ENCODE data around the gene TMEM120B. TPM values are rescaled to one million over a fixed set of nuclear protein-coding genes. Genes with fewer than 3 reads are reported as not detected.

Gene TMEM120B
- total and polyA plus RNA-seq, 2 of the 13 experiments (the other 11 are each of a cell fraction or from before 2014, with no cell fraction given) = 7.1 to 12.9 TPM

DNA sequence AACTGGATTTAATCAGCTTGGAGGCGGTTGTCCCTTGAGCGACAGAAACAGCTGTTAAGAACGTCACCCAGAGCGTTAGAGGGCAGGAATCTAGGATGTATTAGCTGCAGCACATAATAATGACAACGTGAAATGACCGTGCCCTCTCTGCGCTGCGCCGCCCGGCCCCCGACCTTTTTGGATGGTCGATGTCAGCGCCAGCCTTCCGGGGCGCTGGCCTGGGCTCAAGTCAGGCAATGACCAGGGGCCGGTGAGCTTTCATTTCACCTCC lies 427 bp upstream of the TMEM120B start:
- ATAC-seq (peak; percentile 34), FAIRE-seq (no peak), DNase-seq (ENCODE audit: low spot score) (peak; percentile 35)
- intact Hi-C loops (cut with micrococcal nuclease; ENCODE audit: unreplicated experiment) = loop anchor here (5.0 kb wide), 1 partner anchor 60 kb away; no protein-coding TSS in a partner anchor
- no peaks in the 10 kb centered on the region; a peak in 1 of 5 replicates for H3K27me3 ChIP-seq (ENCODE audit: control insufficient read depth in 1 of 2, insufficient read depth in 2 of 2, low read length in 2 of 2)
- peak overlapping the region; percentile 60 to 91 (median 63) for H3K4me3 ChIP-seq (replicated peaks in 1 of 3; ENCODE audit: insufficient read depth in 1 of 3, low read depth in 2 of 3, low read length in 3 of 3)
- WGBS (ENCODE audit: low lambda C conversion rate) = 0% methylated on average over 9 of the region's 16 CpGs
- H3K36me3 ChIP-seq (replicated peaks in 1 of 2; ENCODE audit: control insufficient read depth in 1 of 2, insufficient read depth in 2 of 2, low read length in 2 of 2) = no peaks in the 10 kb centered on the region; a peak in 1 of 5 replicates
- POLR2A ChIA-PET = interaction anchor here (0.7 to 2.2 kb wide), 13 partner anchors 9 to 593 kb away, joined by 3 to 15 read pairs (median 3); partner anchors contain the start of genes HPD, PSMD9 and RNF34
- in situ Hi-C loops (cut with HindIII; ENCODE audit: extremely low pct_ligation_motif_present, low pct_unique_long_range_greater_than_20kb) = no loop called here
- no peaks in the 10 kb centered on the region for H3K9me3 ChIP-seq (ENCODE audit: low read length)
- peak overlapping the region; percentile 82 for H3K9ac ChIP-seq (ENCODE audit: insufficient read depth, low read depth, low read length)
- no peaks in the 10 kb centered on the region for H4K20me1 ChIP-seq (ENCODE audit: insufficient read depth, low read length)
- H3K4me1 ChIP-seq (ENCODE audit: insufficient read depth, low read length) = peaks cover 80% of the 10 kb centered on the region
- H3K4me2 ChIP-seq (ENCODE audit: low read depth, low read length) = peak overlapping the region; percentile 100
- H3K27ac ChIP-seq (ENCODE audit: extremely low read length, insufficient read depth, low read length) = peak overlapping the region; percentile 77
- peak overlapping the region; percentile 31 for H2AFZ ChIP-seq (ENCODE audit: low read length)
- H3K79me2 ChIP-seq (ENCODE audit: insufficient read depth, low read length) = peaks cover 20% of the 10 kb centered on the region
- BruUV-seq (replicated peaks) = TSS peak; percentile 95
- CTCF ChIA-PET (ENCODE audit: low intra/inter-chr PET ratio, low total read pairs) = no interaction called here
- TF ChIP-seq MEIS2 (CRISPR knock-in tag; IDR thresholded peaks at IDR 0.05) = no peak; the same call in 1 of the 2 replicates
- TF ChIP-seq, protein P1, sequence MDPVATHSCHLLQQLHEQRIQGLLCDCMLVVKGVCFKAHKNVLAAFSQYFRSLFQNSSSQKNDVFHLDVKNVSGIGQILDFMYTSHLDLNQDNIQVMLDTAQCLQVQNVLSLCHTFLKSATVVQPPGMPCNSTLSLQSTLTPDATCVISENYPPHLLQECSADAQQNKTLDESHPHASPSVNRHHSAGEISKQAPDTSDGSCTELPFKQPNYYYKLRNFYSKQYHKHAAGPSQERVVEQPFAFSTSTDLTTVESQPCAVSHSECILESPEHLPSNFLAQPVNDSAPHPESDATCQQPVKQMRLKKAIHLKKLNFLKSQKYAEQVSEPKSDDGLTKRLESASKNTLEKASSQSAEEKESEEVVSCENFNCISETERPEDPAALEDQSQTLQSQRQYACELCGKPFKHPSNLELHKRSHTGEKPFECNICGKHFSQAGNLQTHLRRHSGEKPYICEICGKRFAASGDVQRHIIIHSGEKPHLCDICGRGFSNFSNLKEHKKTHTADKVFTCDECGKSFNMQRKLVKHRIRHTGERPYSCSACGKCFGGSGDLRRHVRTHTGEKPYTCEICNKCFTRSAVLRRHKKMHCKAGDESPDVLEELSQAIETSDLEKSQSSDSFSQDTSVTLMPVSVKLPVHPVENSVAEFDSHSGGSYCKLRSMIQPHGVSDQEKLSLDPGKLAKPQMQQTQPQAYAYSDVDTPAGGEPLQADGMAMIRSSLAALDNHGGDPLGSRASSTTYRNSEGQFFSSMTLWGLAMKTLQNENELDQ (CRISPR knock-in tag; IDR thresholded peaks at IDR 0.05; ENCODE audit: borderline replicate concordance) = no peak
- TF ChIP-seq YEATS2 (CRISPR knock-in tag; IDR thresholded peaks at IDR 0.05; ENCODE audit: borderline replicate concordance) = peak; percentile 47; the same call in 1 of the 2 replicates
- no peak for TF ChIP-seq ZNF205 (CRISPR knock-in tag; IDR thresholded peaks at IDR 0.05)
- no peak for TF ChIP-seq MTA1 (CRISPR knock-in tag; IDR thresholded peaks at IDR 0.05; ENCODE audit: borderline replicate concordance)
- no peak for TF ChIP-seq SMAD1 (CRISPR knock-in tag; IDR thresholded peaks at IDR 0.05; ENCODE audit: borderline replicate concordance, low read depth)
- TF ChIP-seq KMT2A (CRISPR knock-in tag; IDR thresholded peaks at IDR 0.05) = peak; percentile 38
- TF ChIP-seq CREM (IDR thresholded peaks at IDR 0.05) = 0 out of 2 replicates have a peak, but pooled peaks have one; percentile 9
- TF ChIP-seq CREM (CRISPR knock-in tag; IDR thresholded peaks at IDR 0.05) = no peak
- TF ChIP-seq KDM4B (CRISPR knock-in tag; IDR thresholded peaks at IDR 0.05) = 0 out of 2 replicates have a peak, but pooled peaks have one; percentile 27
- 0 out of 2 replicates have a peak, but pooled peaks have one; percentile 26 for TF ChIP-seq SIN3A (IDR thresholded peaks at IDR 0.05; ENCODE audit: borderline replicate concordance, low read depth, low read length)
- TF ChIP-seq, protein P2, sequence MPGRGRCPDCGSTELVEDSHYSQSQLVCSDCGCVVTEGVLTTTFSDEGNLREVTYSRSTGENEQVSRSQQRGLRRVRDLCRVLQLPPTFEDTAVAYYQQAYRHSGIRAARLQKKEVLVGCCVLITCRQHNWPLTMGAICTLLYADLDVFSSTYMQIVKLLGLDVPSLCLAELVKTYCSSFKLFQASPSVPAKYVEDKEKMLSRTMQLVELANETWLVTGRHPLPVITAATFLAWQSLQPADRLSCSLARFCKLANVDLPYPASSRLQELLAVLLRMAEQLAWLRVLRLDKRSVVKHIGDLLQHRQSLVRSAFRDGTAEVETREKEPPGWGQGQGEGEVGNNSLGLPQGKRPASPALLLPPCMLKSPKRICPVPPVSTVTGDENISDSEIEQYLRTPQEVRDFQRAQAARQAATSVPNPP (CRISPR knock-in tag; IDR thresholded peaks at IDR 0.05) = no peak
- peak; percentile 19; the same call in 1 of the 2 replicates for TF ChIP-seq EEA1 (CRISPR knock-in tag; IDR thresholded peaks at IDR 0.05; ENCODE audit: borderline replicate concordance)
- TF ChIP-seq, protein P3, sequence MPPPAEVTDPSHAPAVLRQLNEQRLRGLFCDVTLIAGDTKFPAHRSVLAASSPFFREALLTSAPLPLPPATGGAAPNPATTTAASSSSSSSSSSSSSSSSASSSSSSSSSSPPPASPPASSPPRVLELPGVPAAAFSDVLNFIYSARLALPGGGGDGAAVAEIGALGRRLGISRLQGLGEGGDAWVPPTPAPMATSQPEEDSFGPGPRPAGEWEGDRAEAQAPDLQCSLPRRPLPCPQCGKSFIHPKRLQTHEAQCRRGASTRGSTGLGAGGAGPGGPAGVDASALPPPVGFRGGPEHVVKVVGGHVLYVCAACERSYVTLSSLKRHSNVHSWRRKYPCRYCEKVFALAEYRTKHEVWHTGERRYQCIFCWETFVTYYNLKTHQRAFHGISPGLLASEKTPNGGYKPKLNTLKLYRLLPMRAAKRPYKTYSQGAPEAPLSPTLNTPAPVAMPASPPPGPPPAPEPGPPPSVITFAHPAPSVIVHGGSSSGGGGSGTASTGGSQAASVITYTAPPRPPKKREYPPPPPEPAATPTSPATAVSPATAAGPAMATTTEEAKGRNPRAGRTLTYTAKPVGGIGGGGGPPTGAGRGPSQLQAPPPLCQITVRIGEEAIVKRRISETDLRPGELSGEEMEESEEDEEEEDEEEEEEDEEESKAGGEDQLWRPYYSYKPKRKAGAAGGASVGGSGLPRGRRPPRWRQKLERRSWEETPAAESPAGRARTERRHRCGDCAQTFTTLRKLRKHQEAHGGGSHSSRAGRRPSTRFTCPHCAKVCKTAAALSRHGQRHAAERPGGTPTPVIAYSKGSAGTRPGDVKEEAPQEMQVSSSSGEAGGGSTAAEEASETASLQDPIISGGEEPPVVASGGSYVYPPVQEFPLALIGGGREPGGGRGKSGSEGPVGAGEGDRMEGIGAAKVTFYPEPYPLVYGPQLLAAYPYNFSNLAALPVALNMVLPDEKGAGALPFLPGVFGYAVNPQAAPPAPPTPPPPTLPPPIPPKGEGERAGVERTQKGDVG (CRISPR knock-in tag; IDR thresholded peaks at IDR 0.05; ENCODE audit: borderline replicate concordance) = no peak
- TF ChIP-seq, protein P4, sequence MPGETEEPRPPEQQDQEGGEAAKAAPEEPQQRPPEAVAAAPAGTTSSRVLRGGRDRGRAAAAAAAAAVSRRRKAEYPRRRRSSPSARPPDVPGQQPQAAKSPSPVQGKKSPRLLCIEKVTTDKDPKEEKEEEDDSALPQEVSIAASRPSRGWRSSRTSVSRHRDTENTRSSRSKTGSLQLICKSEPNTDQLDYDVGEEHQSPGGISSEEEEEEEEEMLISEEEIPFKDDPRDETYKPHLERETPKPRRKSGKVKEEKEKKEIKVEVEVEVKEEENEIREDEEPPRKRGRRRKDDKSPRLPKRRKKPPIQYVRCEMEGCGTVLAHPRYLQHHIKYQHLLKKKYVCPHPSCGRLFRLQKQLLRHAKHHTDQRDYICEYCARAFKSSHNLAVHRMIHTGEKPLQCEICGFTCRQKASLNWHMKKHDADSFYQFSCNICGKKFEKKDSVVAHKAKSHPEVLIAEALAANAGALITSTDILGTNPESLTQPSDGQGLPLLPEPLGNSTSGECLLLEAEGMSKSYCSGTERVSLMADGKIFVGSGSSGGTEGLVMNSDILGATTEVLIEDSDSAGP (CRISPR knock-in tag; IDR thresholded peaks at IDR 0.05; ENCODE audit: borderline replicate concordance) = peak; percentile 27; the same call in 1 of the 2 replicates
- TF ChIP-seq FOXJ3 (CRISPR knock-in tag; IDR thresholded peaks at IDR 0.05; ENCODE audit: borderline replicate concordance) = 0 out of 2 replicates have a peak, but pooled peaks have one; percentile 22
